SH-SY5Y (cell line): ENCODE data around the gene SLC25A38.

ENCODE experiments used
- GATA2 ChIP-seq: IDR thresholded peaks from 2 replicates; pipeline ENCODE4 v1.6.1; 2011; ENCODE audit warnings: mild to moderate bottlenecking, low read depth, low read length
- GATA3 ChIP-seq: IDR thresholded peaks from 2 replicates; pipeline ENCODE4 v1.6.1; 2011; ENCODE audit warnings: low read depth, mild to moderate bottlenecking, low read length, moderate library complexity

The SLC25A38 gene

GRCh38 chr3:39413691-39414420 is 30.7 kb downstream of the SLC25A38 start:
- TF ChIP-seq GATA3, result no peak
- TF ChIP-seq GATA2, result no peak

- TF ChIP-seq GATA2, result no peak
- no peak for TF ChIP-seq GATA3
These were observed 31.3 kb downstream of the SLC25A38 start for GRCh38 chr3:39414421-39414907.

- no peak for TF ChIP-seq GATA3
These were observed 32.8 kb downstream of the SLC25A38 start for GRCh38 chr3:39415983-39416382.

DNA sequence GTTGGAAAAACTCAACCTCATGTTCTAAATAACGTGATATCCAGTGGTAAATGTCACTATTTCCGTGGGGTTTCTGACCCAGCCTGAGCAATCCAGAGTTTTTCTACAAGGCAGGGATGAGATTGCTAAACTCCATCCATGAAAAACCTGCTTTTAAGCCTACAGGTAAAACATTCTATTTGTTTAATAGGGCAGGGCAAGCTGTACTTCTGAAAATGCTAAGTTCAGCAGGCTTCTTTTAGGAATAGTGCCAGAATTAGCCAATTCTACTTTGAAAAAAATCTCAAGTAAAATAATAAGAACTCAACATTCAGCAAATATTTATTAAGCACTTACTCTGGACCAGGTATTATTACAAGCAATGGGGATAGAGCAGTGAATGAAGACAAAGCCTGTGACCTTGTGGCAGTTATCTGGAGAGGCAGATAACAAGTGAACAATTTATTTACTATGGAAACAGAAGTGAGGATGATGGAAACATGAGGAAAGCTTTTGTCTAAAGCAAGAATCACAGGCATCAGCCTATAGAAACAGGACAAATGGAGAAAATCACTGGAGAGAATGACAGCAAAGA is 36.7 kb downstream of the SLC25A38 start:
- TF ChIP-seq GATA3 (no peak), GATA2 (no peak)

GRCh38 chr3:39420543-39420942 is 37.4 kb downstream of the SLC25A38 start:
- TF ChIP-seq GATA3, result no peak
- TF ChIP-seq GATA2, result no peak

GRCh38 chr3:39423436-39423970 is 40.3 kb downstream of the SLC25A38 start:
- TF ChIP-seq GATA2 (no peak), GATA3 (no peak)

- TF ChIP-seq GATA3 (no peak), GATA2 (no peak)
These were observed 43.1 kb downstream of the SLC25A38 start for GRCh38 chr3:39426312-39426711.

- TF ChIP-seq GATA3 (no peak), GATA2 (no peak)
These were observed 44.3 kb downstream of the SLC25A38 start for GRCh38 chr3:39427506-39427905.

GRCh38 chr3:39428745-39429201 is 45.6 kb downstream of the SLC25A38 start:
- TF ChIP-seq GATA3 (no peak), GATA2 (no peak)

GRCh38 chr3:39429466-39429865 is 46.3 kb downstream of the SLC25A38 start:
- no peak for TF ChIP-seq GATA3
- no peak for TF ChIP-seq GATA2

- TF ChIP-seq GATA2 (no peak), GATA3 (no peak)
These were observed 49.2 kb downstream of the SLC25A38 start for GRCh38 chr3:39432342-39432741.

DNA sequence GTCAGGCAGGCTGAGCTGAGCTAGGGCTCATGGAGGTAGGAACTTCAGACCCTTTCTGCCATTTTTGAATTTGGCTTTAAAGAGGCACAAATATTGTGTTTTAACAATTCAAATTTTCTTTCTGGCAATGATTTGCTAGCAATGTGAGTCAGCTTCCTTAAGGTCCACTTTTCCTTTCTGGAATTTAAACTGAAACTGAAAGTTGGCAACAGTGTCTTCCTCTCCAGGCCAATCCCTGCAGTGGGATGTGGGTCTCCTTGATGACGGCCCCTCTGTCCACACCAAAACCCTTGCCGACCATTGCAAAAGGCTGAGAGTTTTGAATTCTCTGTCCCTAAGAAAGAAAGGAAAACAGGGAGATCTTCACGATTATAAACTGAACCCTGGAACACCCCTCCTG is 50.5 kb downstream of the SLC25A38 start:
- TF ChIP-seq GATA2 (no peak), GATA3 (no peak)

- TF ChIP-seq GATA2 (no peak), GATA3 (no peak)
These were observed 51.4 kb downstream of the SLC25A38 start for GRCh38 chr3:39434574-39434973.

DNA sequence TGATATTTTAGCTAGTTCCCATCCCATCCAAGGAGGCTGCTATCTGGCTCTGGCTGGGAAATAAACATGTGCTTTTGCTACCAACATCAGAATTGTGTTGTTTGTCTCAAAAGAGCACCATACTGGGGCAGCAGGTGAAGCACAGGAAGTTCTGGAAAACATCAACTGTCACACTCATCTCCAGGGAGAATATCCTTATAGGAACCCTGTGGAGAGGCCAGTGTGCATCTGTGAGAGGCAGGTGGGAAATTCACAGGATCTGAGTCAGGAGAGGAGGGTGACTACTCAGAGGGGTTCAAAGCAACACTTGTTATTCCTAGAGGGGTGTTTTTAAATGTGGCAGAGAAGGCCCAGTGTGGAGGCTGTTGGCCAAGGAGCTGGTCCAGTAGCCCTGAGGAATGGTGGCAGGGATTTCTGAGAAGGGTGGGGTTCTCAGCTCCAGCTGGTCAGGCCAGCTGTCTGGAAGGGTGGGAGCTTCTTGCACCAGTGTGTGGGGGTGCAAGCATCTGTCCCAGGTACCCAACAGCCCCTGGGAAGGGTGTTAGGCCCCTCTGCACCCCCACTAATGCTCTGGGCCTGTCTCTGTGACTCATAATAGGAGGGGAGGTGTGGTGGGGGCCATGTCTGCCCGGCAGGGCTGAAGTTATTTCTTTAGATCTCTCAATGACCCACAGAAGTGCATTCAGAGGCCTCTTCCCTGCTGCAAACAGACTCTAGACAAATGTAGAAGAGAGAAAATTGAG is 52.0 kb downstream of the SLC25A38 start:
- TF ChIP-seq GATA3, result no peak
